NB4 (cell line): Measurements from ENCODE around the gene SBSN.

ENCODE experiments used
- POLR2A ChIP-seq: IDR thresholded peaks from 2 replicates; pipeline ENCODE4 v1.6.1; 2011; ENCODE audit warnings: mild to moderate bottlenecking; ENCODE audit not compliant: insufficient read length; ENCODE audit errors: extremely low read depth
- TF ChIP-seq, protein P1 (sequence below): IDR thresholded peaks from 2 replicates; pipeline ENCODE4 v1.6.1; 2011; ENCODE audit warnings: low read depth, low read length

GRCh38 chr19:35569281-35569781 is 41.2 kb upstream of the SBSN start:
- TF ChIP-seq, protein P1, sequence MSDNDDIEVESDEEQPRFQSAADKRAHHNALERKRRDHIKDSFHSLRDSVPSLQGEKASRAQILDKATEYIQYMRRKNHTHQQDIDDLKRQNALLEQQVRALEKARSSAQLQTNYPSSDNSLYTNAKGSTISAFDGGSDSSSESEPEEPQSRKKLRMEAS, result no peak
- TF ChIP-seq POLR2A, result no peak
